Measurements from ENCODE around the gene ZNF627.

- TF ChIP-seq CTCF (conservative IDR thresholded peaks at IDR 0.05) (no peak), EZH2 (IDR thresholded peaks at IDR 0.05; ENCODE audit: low read depth) (no peak)
Observed at GRCh38 chr19:11617180-11618062, 20.1 kb downstream of the ZNF627 start.
